Measurements from ENCODE around the gene CHORDC1.
"Not testable (repeated sequence)": the region's sequence is repeated elsewhere in the genome, so short reads cannot be mapped to it uniquely, and the experiment has no call there.

Gene CHORDC1

GRCh38 chr11:90213322-90213721 lies 9.5 kb downstream of the CHORDC1 start:
- DNase-seq: no peak

DNA sequence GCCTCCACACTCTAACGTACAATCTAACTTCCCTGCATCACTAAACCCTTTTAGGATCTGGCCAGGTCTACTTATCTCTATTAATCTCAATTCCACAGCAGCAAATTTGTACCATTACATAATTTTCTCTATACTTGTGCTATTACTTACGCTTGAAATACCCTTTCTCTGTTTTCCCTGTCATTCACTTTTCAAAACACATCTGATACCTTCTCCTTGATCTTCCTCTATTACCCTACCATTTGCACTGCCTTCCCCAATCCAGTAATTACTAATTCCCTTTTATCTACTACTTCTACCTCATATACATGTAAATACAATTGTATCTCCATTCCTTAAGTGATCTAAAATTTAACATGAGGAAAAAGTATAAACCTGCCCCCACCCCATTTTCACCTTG lies 14.0 kb downstream of the CHORDC1 start:
- no peak for DNase-seq

- not testable (repeated sequence) for DNase-seq
These were observed 14.9 kb downstream of the CHORDC1 start for GRCh38 chr11:90207992-90208391.

DNA sequence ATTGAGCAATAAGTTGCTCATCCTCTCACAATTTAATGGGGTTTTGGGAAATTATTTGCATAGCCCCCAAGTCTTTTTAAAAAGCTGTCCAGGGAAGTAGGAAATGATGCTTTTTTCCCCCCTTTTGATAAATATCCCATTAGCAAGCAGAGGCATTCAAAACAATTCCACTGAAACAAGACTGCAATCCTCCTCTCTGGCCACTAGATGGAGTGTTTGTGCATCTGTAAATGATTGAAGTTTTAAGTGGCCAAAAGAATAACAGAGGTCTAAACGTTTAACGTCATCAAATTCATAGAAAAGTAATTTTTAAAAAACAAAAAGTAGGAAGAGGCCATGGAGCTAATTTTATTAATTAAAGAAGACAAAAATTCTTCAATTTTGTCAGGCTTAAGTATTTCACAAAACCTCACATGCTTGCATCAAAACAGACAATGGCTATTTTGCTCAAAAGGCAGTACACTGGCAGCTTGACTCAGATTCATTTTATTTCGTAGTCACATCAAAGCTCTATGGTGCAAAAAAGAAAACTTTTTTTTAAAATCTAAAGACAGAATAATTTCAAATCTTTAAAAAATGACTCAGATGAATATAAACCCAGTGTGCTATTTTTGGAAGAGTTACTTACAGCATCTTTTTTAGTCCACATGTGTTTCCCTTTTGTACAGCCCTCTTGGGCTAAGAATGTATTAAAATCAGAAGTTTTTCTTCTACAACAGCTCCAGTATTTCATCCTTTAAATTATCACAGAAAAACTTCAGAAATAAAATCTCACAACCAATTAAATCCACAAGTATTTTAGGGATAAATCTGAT lies 17.8 kb downstream of the CHORDC1 start:
- peak in 1 of 2 donors; percentile 69 for DNase-seq

DNA sequence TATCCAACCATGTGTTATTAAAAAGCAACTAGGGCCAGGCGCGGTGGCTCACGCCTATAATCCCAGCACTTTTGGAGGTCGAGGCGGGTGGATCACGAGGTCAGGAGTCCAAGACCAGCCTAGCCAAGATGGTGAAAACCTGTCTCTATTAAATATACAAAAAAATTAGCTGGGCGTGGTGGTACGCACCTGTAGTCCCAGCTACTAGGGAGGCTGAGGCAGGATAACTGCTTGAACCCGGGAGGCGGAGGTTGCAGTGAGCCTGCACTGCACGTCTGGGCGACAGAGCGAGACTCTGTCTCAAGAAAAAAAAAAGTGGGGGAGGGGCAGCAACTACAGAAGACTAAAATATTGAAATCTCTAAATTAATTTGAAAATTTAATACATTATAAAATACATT lies 18.4 kb downstream of the CHORDC1 start:
- DNase-seq: no peak

- no peak for DNase-seq
These were observed 20.5 kb downstream of the CHORDC1 start for GRCh38 chr11:90202342-90202741.

- DNase-seq: no peak
These were observed 25.5 kb downstream of the CHORDC1 start for GRCh38 chr11:90197377-90197776.

- no peak for DNase-seq
These were observed 29.8 kb downstream of the CHORDC1 start for GRCh38 chr11:90192869-90193582.

- DNase-seq: no peak
These were observed 33.8 kb downstream of the CHORDC1 start for GRCh38 chr11:90189011-90189410.

DNA sequence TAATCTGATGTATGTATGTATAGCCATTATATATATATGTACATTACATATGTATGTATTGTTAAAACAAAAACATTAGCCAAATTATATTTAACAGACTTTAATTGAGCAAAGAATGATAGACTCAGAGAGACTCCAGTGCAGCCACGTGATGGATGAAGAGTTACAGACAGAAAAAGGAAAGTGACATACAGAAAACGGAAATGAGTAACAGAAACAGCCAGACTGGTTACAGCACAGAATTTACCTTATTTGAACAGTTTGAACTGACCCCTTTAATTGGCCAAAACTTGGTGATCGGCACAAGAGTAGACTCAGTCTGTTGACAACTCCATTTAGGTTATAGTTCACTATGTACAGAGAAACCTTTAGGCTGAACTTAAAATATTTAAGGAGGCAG lies 35.0 kb downstream of the CHORDC1 start:
- DNase-seq: no peak

GRCh38 chr11:90179923-90180322 lies 42.9 kb downstream of the CHORDC1 start:
- no peak for DNase-seq

GRCh38 chr11:90178751-90179150 lies 44.1 kb downstream of the CHORDC1 start:
- DNase-seq: no peak

DNA sequence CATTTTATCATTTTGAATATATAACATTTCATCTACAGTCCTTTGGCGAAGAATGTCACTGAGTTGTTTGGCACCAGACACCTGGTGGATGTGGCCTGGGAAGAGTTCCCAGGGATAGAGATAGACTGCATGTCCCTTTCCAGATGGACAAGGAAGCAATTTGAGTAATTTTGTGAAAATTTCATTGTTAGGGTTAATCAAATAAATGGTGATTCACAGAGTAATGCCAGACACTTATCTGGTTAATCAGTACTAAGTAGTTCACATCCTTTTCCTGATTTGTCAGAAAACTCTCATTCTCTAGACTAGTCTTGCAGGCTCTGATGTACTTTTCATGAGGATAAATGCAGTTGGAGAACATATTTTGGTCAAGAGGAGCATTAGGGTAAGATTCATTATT lies 46.8 kb downstream of the CHORDC1 start:
- no peak for DNase-seq

GRCh38 chr11:90171359-90171758 lies 51.5 kb downstream of the CHORDC1 start:
- no peak for DNase-seq

- no peak for DNase-seq
These were observed 54.3 kb downstream of the CHORDC1 start for GRCh38 chr11:90168571-90168970.

GRCh38 chr11:90167704-90168103 lies 55.1 kb downstream of the CHORDC1 start:
- not testable (repeated sequence) for DNase-seq

GRCh38 chr11:90166982-90167573 lies 55.8 kb downstream of the CHORDC1 start:
- not testable (repeated sequence) for DNase-seq

All from CD4-positive, alpha-beta T cell treated with Interleukin-4 for 1 hour (primary cell).